GM19468 (cell line): ENCODE data around the gene LTA.

Experiments
- ATAC-seq: cut with Tn5 transposase; IDR thresholded peaks from one replicate; pipeline ENCODE4 v1.9.1; 2021; ENCODE audit warnings: mild to moderate bottlenecking, moderate library complexity, moderate number of reproducible peaks; ENCODE audit not compliant: unreplicated experiment; ENCODE audit errors: extremely low read depth

Gene LTA

GRCh38 chr6:31567531-31568370, 4.3 kb upstream of the LTA start:
- ATAC-seq: no peak

- ATAC-seq: peak; percentile 67
These were observed 3.5 kb upstream of the LTA start for GRCh38 chr6:31568537-31568961.

GRCh38 chr6:31569861-31570536, 2.1 kb upstream of the LTA start:
- ATAC-seq: no peak

- no peak for ATAC-seq
These were observed 1.4 kb downstream of the LTA start for GRCh38 chr6:31573239-31574105.

GRCh38 chr6:31574106-31575061, 2.3 kb downstream of the LTA start:
- no peak for ATAC-seq

- ATAC-seq: no peak
These were observed 3.3 kb downstream of the LTA start, which contains the start of gene TNF for GRCh38 chr6:31575335-31575901. TSS of gene TNF (plus strand) at chr6:31575565. CDS start at chr6:31575742, 177 bp downstream.

GRCh38 chr6:31575952-31576685, 4.0 kb downstream of the LTA start:
- ATAC-seq: no peak

- ATAC-seq: no peak
These were observed 4.9 kb downstream of the LTA start for GRCh38 chr6:31576897-31577578.

- ATAC-seq: no peak
These were observed 5.5 kb downstream of the LTA start for GRCh38 chr6:31577579-31577966.

GRCh38 chr6:31578184-31579118, 6.4 kb downstream of the LTA start:
- no peak for ATAC-seq

- ATAC-seq: no peak
These were observed 7.0 kb downstream of the LTA start for GRCh38 chr6:31579119-31579505.

GRCh38 chr6:31579546-31580437, 7.7 kb downstream of the LTA start:
- no peak for ATAC-seq

- no peak for ATAC-seq
These were observed 8.3 kb downstream of the LTA start for GRCh38 chr6:31580438-31580740.

GRCh38 chr6:31580807-31581433, 8.8 kb downstream of the LTA start:
- no peak for ATAC-seq

GRCh38 chr6:31581434-31582229, 9.5 kb downstream of the LTA start:
- no peak for ATAC-seq
